HepG2 (cell line): ENCODE results near the gene UCK2. TPM values are rescaled to one million over a fixed set of nuclear protein-coding genes. Genes with fewer than 3 reads are reported as not detected.
A peak's percentile ranks its signal among the peaks of the same experiment; 100 is the strongest.

ENCODE experiments used
- ATAC-seq: fragments of 200-7000 bp; cut with Tn5 transposase; 3 replicates; pipeline ENCODE4 v1.9.1; 2020; ENCODE audit warnings: mild to moderate bottlenecking, moderate library complexity
- BruUV-seq: library from RNA; stranded (reverse); fragments of 400-500 nt; replicated peaks from 2 replicates; lab custom pipeline; 2021; lab: Mats Ljungman, UMichigan
- CTCF ChIA-PET: fragments of 300-600 bp; formaldehyde crosslinking; extraction: SDS; loops from one replicate; lab custom pipeline; 2021; ENCODE audit warnings: low total read pairs, inconsistent platforms, low intra/inter-chr PET ratio; lab: Yijun Ruan, JAX
- POLR2A ChIA-PET: fragments of 350-600 bp; sonication (Branson Sonifier 250); formaldehyde crosslinking; loops from one replicate; lab custom pipeline; 2020; ENCODE audit warnings: antibody characterized with exemption, inconsistent platforms; lab: Yijun Ruan, JAX
- DNase-seq: peaks from one replicate; pipeline ENCODE4 v3.0.0-alpha.2; 2015; ENCODE audit warnings: low spot score
- FAIRE-seq: peaks from 3 replicates; lab custom pipeline; 2011; peaks lifted over from hg19 to GRCh38; lab: Jason Lieb, UNC
- H2AFZ ChIP-seq: one replicate; pipeline ENCODE4 v1.6.1; 2011; ENCODE audit warnings: low read length, inconsistent platforms
- H3K27ac ChIP-seq: fragments of 300-600 bp; 3 replicates; pipeline ENCODE4 v1.8.0; 2011; ENCODE audit warnings: mixed run types, mild to moderate bottlenecking, mixed read lengths, low read length, inconsistent platforms; ENCODE audit not compliant: insufficient read depth; ENCODE audit errors: extremely low read length
- H3K27me3 ChIP-seq, 2 experiments: fragments of 200-600 bp in 1 of 2; 2 replicates in 1 of 2; 3 replicates in 1 of 2; pipeline versions ENCODE4 v1.6.0 to v1.8.0; 2011; ENCODE audit warnings: low read length in 2 of 2, mild to moderate bottlenecking in 2 of 2, moderate library complexity in 2 of 2, inconsistent platforms in 1 of 2; ENCODE audit not compliant: insufficient read depth in 2 of 2, control insufficient read depth in 1 of 2
- H3K36me3 ChIP-seq, 2 experiments: fragments of 200-600 bp in 1 of 2; replicated peaks in 1 of 2; 2 replicates in 1 of 2; 3 replicates in 1 of 2; pipeline versions ENCODE4 v1.5.1 to v1.8.0; 2011; ENCODE audit warnings: low read length in 2 of 2, inconsistent platforms in 1 of 2; ENCODE audit not compliant: insufficient read depth in 2 of 2, control insufficient read depth in 1 of 2
- H3K4me1 ChIP-seq: 2 replicates; pipeline ENCODE4 v1.5.1; 2012; ENCODE audit warnings: low read length, inconsistent platforms; ENCODE audit not compliant: insufficient read depth
- H3K4me2 ChIP-seq: 2 replicates; pipeline ENCODE4 v1.6.0; 2011; ENCODE audit warnings: low read depth, low read length, inconsistent platforms
- H3K4me3 ChIP-seq, 3 experiments: fragments of 200-600 bp in 1 of 3; sonication (generic), shearing (Covaris generic) in 1 of 3; replicated peaks in 1 of 3; 2 replicates each; pipeline ENCODE4 v1.5.1; 2011 to 2016; ENCODE audit warnings: low read length in 3 of 3, inconsistent platforms in 2 of 3, low read depth in 2 of 3, mild to moderate bottlenecking in 2 of 3, control low read depth in 1 of 3, mixed read lengths in 1 of 3; ENCODE audit not compliant: insufficient read depth in 1 of 3
- H3K79me2 ChIP-seq: one replicate; pipeline ENCODE4 v1.6.1; 2011; ENCODE audit warnings: low read length, inconsistent platforms; ENCODE audit not compliant: insufficient read depth
- H3K9ac ChIP-seq: 2 replicates; pipeline ENCODE4 v1.6.0; 2011; ENCODE audit warnings: mild to moderate bottlenecking, low read depth, low read length, inconsistent platforms; ENCODE audit not compliant: insufficient read depth
- H3K9me3 ChIP-seq: 2 replicates; pipeline ENCODE4 v1.5.1; 2012; ENCODE audit warnings: mild to moderate bottlenecking, low read length
- H4K20me1 ChIP-seq: 2 replicates; pipeline ENCODE4 v1.6.0; 2011; ENCODE audit warnings: inconsistent platforms, mild to moderate bottlenecking, low read length, moderate library complexity; ENCODE audit not compliant: insufficient read depth
- ZNF382 ChIP-seq: sonication (generic); formaldehyde crosslinking; IDR thresholded peaks from 2 replicates; pipeline ENCODE4 v1.5.0; 2020; ENCODE audit warnings: missing genetic modification reagents, mild to moderate bottlenecking, borderline replicate concordance
- WGBS: methylation state at CpG from one replicate; pipeline ENCODE4 v1.1.6; 2017; ENCODE audit warnings: low lambda C conversion rate; 5-methylcytosine and 5-hydroxymethylcytosine counted together
- in situ Hi-C: cut with HindIII; loops from 2 replicates; pipeline ENCODE4 v1.10.0; 2017; ENCODE audit warnings: low pct_unique_long_range_greater_than_20kb; ENCODE audit not compliant: extremely low pct_ligation_motif_present
- intact Hi-C: fragments of 100-400 bp; cut with micrococcal nuclease; formaldehyde crosslinking; loops from one replicate; pipeline ENCODE4 v1.10.0; 2022; ENCODE audit not compliant: unreplicated experiment
- polyA plus RNA-seq, 8 experiments: library from polyadenylated mRNA; depleted of rRNA in 3 of 8; stranded (reverse) in 7 of 8; unstranded in 1 of 8; fragments of >200 nt; fragmentation: Illumina TruSeq in 4 of 8; extraction: Trizol in 4 of 8; gene quantifications; 2 replicates each; pipeline versions ENCODE4 v1.2.1 to v1.2.3, GENCODE V29; 2011 to 2016; ENCODE audit warnings: low read depth in 4 of 8, missing spikeins in 1 of 8, mixed read lengths in 1 of 8; ENCODE audit not compliant: insufficient read depth in 1 of 8
- total RNA-seq, 5 experiments: library from RNA; depleted of rRNA; stranded (reverse); fragments of >200 nt; fragmentation: Illumina TruSeq; extraction: Trizol; gene quantifications; 2 replicates each; pipeline ENCODE4 v1.2.3, GENCODE V29; 2016; ENCODE audit warnings: low read depth in 1 of 5
- TF ChIP-seq, protein P1 (sequence below), 2 experiments: fragments of 450-650 bp in 1 of 2; sonication (generic) in 1 of 2; formaldehyde crosslinking in 1 of 2; IDR thresholded peaks; 2 replicates each; pipeline versions ENCODE4 v1.6.1 to v1.8.0; 2016 to 2022; ENCODE audit warnings: antibody characterized with exemption in 1 of 2, mild to moderate bottlenecking in 1 of 2, missing genetic modification reagents in 1 of 2

Gene UCK2
- total and polyA plus RNA-seq, 2 of the 13 experiments (the other 11 are each of a cell fraction or from before 2014, with no cell fraction given), result 64.3 to 78.0 TPM

DNA sequence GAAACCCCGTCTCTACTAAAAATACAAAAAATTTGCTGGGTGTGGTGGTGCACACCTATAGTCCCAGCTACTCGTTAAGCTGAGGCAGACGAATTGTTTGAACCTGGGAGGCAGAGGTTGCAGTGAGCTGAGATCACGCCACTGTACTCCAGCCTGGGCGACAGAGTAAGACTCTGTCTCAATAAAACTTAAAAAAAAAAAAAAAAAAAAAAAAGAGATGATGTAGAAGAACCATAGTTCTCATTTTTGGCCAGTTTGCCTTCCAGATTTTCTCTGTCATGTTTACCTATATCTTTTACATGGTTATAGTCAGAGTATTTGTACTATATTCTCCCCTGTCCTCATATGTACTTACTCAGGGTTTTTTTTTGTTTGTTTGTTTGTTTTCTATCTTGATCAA is 53.6 kb downstream of the UCK2 start:
- no peak for FAIRE-seq

More for the DNA sequence above, 53.6 kb downstream of the UCK2 start:
- Histone ChIP-seq H3K27ac (no peak overlapping the region), H3K9me3 (no peaks in the 10 kb centered on the region), H3K4me1 (peaks cover 70% of the 10 kb centered on the region), H3K4me2 (no peak overlapping the region), H3K9ac (no peak overlapping the region), H3K27me3 (no peaks in the 10 kb centered on the region), H2AFZ (no peak overlapping the region), H3K79me2 (peaks cover 88% of the 10 kb centered on the region), H3K36me3 (peaks cover 1 to 4% of the 10 kb centered on the region in 2 experiments; a peak in 2 of 5 replicates), H3K4me3 (no peak overlapping the region), H4K20me1 (no peaks in the 10 kb centered on the region; the same call in 1 of the 2 replicates)
- intact Hi-C loops (no loop called here), in situ Hi-C loops (no loop called here)
- BruUV-seq, result no TSS peak
- TF ChIP-seq ZNF382, result no peak
- TF ChIP-seq, protein P1, sequence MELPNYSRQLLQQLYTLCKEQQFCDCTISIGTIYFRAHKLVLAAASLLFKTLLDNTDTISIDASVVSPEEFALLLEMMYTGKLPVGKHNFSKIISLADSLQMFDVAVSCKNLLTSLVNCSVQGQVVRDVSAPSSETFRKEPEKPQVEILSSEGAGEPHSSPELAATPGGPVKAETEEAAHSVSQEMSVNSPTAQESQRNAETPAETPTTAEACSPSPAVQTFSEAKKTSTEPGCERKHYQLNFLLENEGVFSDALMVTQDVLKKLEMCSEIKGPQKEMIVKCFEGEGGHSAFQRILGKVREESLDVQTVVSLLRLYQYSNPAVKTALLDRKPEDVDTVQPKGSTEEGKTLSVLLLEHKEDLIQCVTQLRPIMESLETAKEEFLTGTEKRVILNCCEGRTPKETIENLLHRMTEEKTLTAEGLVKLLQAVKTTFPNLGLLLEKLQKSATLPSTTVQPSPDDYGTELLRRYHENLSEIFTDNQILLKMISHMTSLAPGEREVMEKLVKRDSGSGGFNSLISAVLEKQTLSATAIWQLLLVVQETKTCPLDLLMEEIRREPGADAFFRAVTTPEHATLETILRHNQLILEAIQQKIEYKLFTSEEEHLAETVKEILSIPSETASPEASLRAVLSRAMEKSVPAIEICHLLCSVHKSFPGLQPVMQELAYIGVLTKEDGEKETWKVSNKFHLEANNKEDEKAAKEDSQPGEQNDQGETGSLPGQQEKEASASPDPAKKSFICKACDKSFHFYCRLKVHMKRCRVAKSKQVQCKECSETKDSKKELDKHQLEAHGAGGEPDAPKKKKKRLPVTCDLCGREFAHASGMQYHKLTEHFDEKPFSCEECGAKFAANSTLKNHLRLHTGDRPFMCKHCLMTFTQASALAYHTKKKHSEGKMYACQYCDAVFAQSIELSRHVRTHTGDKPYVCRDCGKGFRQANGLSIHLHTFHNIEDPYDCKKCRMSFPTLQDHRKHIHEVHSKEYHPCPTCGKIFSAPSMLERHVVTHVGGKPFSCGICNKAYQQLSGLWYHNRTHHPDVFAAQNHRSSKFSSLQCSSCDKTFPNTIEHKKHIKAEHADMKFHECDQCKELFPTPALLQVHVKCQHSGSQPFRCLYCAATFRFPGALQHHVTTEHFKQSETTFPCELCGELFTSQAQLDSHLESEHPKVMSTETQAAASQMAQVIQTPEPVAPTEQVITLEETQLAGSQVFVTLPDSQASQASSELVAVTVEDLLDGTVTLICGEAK (IDR thresholded peaks at IDR 0.05), result no peak
- TF ChIP-seq, protein P1 (CRISPR knock-in tag; IDR thresholded peaks at IDR 0.05), result peak; percentile 45; the same call in 1 of the 2 replicates
- DNase-seq (no peak), ATAC-seq (no peak)
- WGBS, result 95% methylated on average over 5 of the region's 5 CpGs
- POLR2A ChIA-PET, result no interaction called here
- CTCF ChIA-PET, result no interaction called here
